HEK293 (cell line): ENCODE results near the gene SRRM1.

Experiments
- CTCF ChIA-PET: fragments of 350-600 bp; formaldehyde crosslinking; extraction: SDS; loops from one replicate; lab custom pipeline; 2021; ENCODE audit warnings: antibody characterized with exemption; lab: Yijun Ruan, JAX
- POLR2A ChIA-PET: fragments of 300-600 bp; formaldehyde crosslinking; extraction: SDS; loops from one replicate; lab custom pipeline; 2020; ENCODE audit warnings: antibody characterized with exemption, inconsistent platforms; lab: Yijun Ruan, JAX
- H3K27ac ChIP-seq: fragments of 200-500 bp; sonication (Bioruptor generic); 2 replicates; pipeline ENCODE4 v1.5.1; 2014; ENCODE audit warnings: low read depth, low read length, control low read depth, inconsistent platforms; ENCODE audit errors: extremely low read depth
- H3K36me3 ChIP-seq, 2 experiments: fragments of 200-500 bp in 1 of 2; sonication (Bioruptor generic) in 1 of 2; 1 replicate in 1 of 2; 2 replicates in 1 of 2; pipeline ENCODE4 v1.5.1; 2014 to 2017; ENCODE audit warnings: inconsistent platforms in 2 of 2, low read length in 2 of 2; ENCODE audit not compliant: control insufficient read depth in 2 of 2, insufficient read depth in 1 of 2
- H3K4me1 ChIP-seq: fragments of 200-500 bp; sonication (Bioruptor generic); 2 replicates; pipeline ENCODE4 v1.5.1; 2014; ENCODE audit warnings: mild to moderate bottlenecking, low read length, inconsistent platforms; ENCODE audit not compliant: control insufficient read depth, insufficient read depth
- H3K4me3 ChIP-seq: 2 replicates; pipeline ENCODE4 v1.5.1; 2011; ENCODE audit warnings: low read depth, mild to moderate bottlenecking, control low read depth, low read length, moderate library complexity
- H3K9me3 ChIP-seq: fragments of 200-500 bp; sonication (Bioruptor generic); 2 replicates; pipeline ENCODE4 v1.5.1; 2014; ENCODE audit warnings: low read depth, low read length, inconsistent platforms; ENCODE audit not compliant: control insufficient read depth, insufficient read depth
- EGR2 ChIP-seq: fragments of 450-650 bp; formaldehyde crosslinking; IDR thresholded peaks from 2 replicates; pipeline ENCODE4 v1.5.1; 2016; ENCODE audit warnings: low read depth, missing biosample characterization, missing genetic modification characterization
- SALL2 ChIP-seq: fragments of 450-650 bp; formaldehyde crosslinking; IDR thresholded peaks from 2 replicates; pipeline ENCODE4 v1.5.0; 2017; ENCODE audit warnings: missing biosample characterization, mild to moderate bottlenecking, missing genetic modification characterization, borderline replicate concordance
- TCF7L2 ChIP-seq: IDR thresholded peaks from 2 replicates; pipeline ENCODE4 v1.6.1; 2011; ENCODE audit warnings: low read depth, mild to moderate bottlenecking, inconsistent platforms, low read length, moderate library complexity, borderline replicate concordance
- TRIM28 ChIP-seq: IDR thresholded peaks from 2 replicates; pipeline ENCODE4 v1.6.1; 2011; ENCODE audit warnings: low read length, control low read depth, borderline replicate concordance
- ZBTB10 ChIP-seq: fragments of 450-650 bp; formaldehyde crosslinking; IDR thresholded peaks from 2 replicates; pipeline ENCODE4 v1.5.1; 2016; ENCODE audit warnings: missing biosample characterization, missing genetic modification characterization
- ZBTB21 ChIP-seq: fragments of 450-650 bp; formaldehyde crosslinking; IDR thresholded peaks from 2 replicates; pipeline ENCODE4 v1.5.1; 2017; ENCODE audit warnings: missing biosample characterization, missing genetic modification characterization
- ZFHX2 ChIP-seq: fragments of 450-650 bp; formaldehyde crosslinking; conservative IDR thresholded peaks from 2 replicates; pipeline ENCODE4 v1.5.1; 2016; ENCODE audit warnings: missing biosample characterization, missing genetic modification characterization
- ZNF10 ChIP-seq: fragments of 450-650 bp; formaldehyde crosslinking; IDR thresholded peaks from 2 replicates; pipeline ENCODE4 v1.5.1; 2017; ENCODE audit warnings: missing biosample characterization, missing genetic modification characterization
- ZNF280D ChIP-seq: fragments of 450-650 bp; formaldehyde crosslinking; IDR thresholded peaks from 2 replicates; pipeline ENCODE4 v1.5.1; 2016; ENCODE audit warnings: missing biosample characterization, missing genetic modification characterization
- ZNF37A ChIP-seq: fragments of 450-650 bp; IDR thresholded peaks from 2 replicates; pipeline ENCODE4 v1.5.1; 2018; ENCODE audit warnings: missing biosample characterization, missing genetic modification characterization
- ZNF621 ChIP-seq: fragments of 450-650 bp; formaldehyde crosslinking; IDR thresholded peaks from 2 replicates; pipeline ENCODE4 v1.5.1; 2017; ENCODE audit warnings: missing biosample characterization, missing genetic modification characterization
- ZNF701 ChIP-seq: fragments of 450-650 bp; formaldehyde crosslinking; IDR thresholded peaks from 2 replicates; pipeline ENCODE4 v1.5.1; 2016; ENCODE audit warnings: missing biosample characterization, missing genetic modification characterization
- ZNF768 ChIP-seq: fragments of 450-650 bp; formaldehyde crosslinking; IDR thresholded peaks from 2 replicates; pipeline ENCODE4 v1.5.1; 2018; ENCODE audit warnings: missing biosample characterization, mild to moderate bottlenecking, missing genetic modification characterization
- ZNF791 ChIP-seq: fragments of 450-650 bp; formaldehyde crosslinking; IDR thresholded peaks from 2 replicates; pipeline ENCODE4 v1.5.1; 2016; ENCODE audit warnings: missing biosample characterization, missing genetic modification characterization
- ZXDB ChIP-seq: fragments of 450-650 bp; formaldehyde crosslinking; IDR thresholded peaks from 2 replicates; pipeline ENCODE4 v1.5.1; 2016; ENCODE audit warnings: missing biosample characterization, missing genetic modification characterization
- TF ChIP-seq, protein P1 (sequence below): fragments of 450-650 bp; formaldehyde crosslinking; IDR thresholded peaks from 2 replicates; pipeline ENCODE4 v1.5.1; 2016; ENCODE audit warnings: missing biosample characterization, missing genetic modification characterization

The SRRM1 gene

DNA sequence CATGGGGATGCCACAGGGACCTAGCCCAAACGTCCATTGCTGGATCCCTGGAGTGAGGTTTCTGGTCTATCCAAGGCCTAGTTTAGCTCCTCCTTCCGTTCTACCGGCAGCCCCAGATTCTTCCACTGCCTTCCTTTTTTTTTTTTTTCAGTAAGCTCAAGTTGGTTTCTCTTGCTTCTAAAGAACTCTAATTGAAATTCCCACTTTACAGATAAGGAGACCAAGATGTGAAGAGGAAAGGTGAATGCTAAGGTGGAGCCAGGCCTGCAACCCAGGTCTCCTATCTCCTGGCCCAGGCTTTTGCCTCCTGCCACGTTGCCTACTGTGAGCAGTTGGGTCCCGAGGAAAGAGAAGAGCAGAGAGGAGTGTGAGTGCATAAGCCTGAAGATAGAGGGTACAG is 70.6 kb downstream of the SRRM1 start:
- ChIA-PET POLR2A (no interaction called here), CTCF (interaction anchor here (0.6 to 1.3 kb wide), 2 partner anchors 114 to 117 kb away, joined by 3 to 4 read pairs; no protein-coding TSS in a partner anchor)
- Histone ChIP-seq H3K9me3 (no peaks in the 10 kb centered on the region), H3K27ac (no peak overlapping the region), H3K4me1 (no peaks in the 10 kb centered on the region), H3K4me3 (no peak overlapping the region), H3K36me3 (no peaks in the 10 kb centered on the region)
- TF ChIP-seq, protein P1, sequence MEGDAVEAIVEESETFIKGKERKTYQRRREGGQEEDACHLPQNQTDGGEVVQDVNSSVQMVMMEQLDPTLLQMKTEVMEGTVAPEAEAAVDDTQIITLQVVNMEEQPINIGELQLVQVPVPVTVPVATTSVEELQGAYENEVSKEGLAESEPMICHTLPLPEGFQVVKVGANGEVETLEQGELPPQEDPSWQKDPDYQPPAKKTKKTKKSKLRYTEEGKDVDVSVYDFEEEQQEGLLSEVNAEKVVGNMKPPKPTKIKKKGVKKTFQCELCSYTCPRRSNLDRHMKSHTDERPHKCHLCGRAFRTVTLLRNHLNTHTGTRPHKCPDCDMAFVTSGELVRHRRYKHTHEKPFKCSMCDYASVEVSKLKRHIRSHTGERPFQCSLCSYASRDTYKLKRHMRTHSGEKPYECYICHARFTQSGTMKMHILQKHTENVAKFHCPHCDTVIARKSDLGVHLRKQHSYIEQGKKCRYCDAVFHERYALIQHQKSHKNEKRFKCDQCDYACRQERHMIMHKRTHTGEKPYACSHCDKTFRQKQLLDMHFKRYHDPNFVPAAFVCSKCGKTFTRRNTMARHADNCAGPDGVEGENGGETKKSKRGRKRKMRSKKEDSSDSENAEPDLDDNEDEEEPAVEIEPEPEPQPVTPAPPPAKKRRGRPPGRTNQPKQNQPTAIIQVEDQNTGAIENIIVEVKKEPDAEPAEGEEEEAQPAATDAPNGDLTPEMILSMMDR (tag by site-specific recombination): no peak
- TF ChIP-seq ZBTB10 (tag by site-specific recombination): no peak

GRCh38 chr1:24714859-24715520 is 71.9 kb downstream of the SRRM1 start:
- ChIA-PET CTCF (interaction anchor here (1.3 kb wide), 1 partner anchor 115 kb away, joined by 4 read pairs; no protein-coding TSS in a partner anchor), POLR2A (no interaction called here)
- H3K36me3 ChIP-seq: no peaks in the 10 kb centered on the region
- TF ChIP-seq SALL2 (tag by site-specific recombination): no peak
- no peak for TF ChIP-seq ZNF701
- TF ChIP-seq ZNF791 (tag by site-specific recombination): no peak
- peak; percentile 81 for TF ChIP-seq ZFHX2 (tag by site-specific recombination)
- no peak for TF ChIP-seq ZNF280D (tag by site-specific recombination)
- no peak for TF ChIP-seq ZNF621 (tag by site-specific recombination)
- no peak for TF ChIP-seq ZNF37A (tag by site-specific recombination)
- TF ChIP-seq ZXDB (tag by site-specific recombination): no peak
- TF ChIP-seq TRIM28: no peak
- no peak for TF ChIP-seq ZNF768 (tag by site-specific recombination)
- TF ChIP-seq ZBTB21 (tag by site-specific recombination): no peak
- TF ChIP-seq TCF7L2: no peak
- TF ChIP-seq ZNF10: no peak
- peak; percentile 73; the same call in 1 of the 2 replicates for TF ChIP-seq EGR2 (tag by site-specific recombination)
- H3K9me3 ChIP-seq: no peaks in the 10 kb centered on the region
- no peaks in the 10 kb centered on the region for H3K4me1 ChIP-seq
- H3K27ac ChIP-seq: no peak overlapping the region
- no peak overlapping the region for H3K4me3 ChIP-seq
